HG02981 (cell line): ENCODE data around the gene MINAR1.
"Not testable (repeated sequence)": the region's sequence is repeated elsewhere in the genome, so short reads cannot be mapped to it uniquely, and the experiment has no call there.

Source experiments
- ATAC-seq: cut with Tn5 transposase; IDR thresholded peaks from one replicate; pipeline ENCODE4 v1.9.1; 2021; ENCODE audit warnings: mild to moderate bottlenecking, moderate library complexity; ENCODE audit not compliant: unreplicated experiment

MINAR1 gene

GRCh38 chr15:79431636-79432344 lies at the start of gene MINAR1:
Gene MINAR1 (plus strand): TSS chr15:79432336. CDS start chr15:79456148, 23,812 bp downstream.
- ATAC-seq = no peak

GRCh38 chr15:79394231-79394630 lies 37.9 kb upstream of the MINAR1 start:
- ATAC-seq = no peak

GRCh38 chr15:79396850-79397249 lies 35.3 kb upstream of the MINAR1 start:
- no peak for ATAC-seq

GRCh38 chr15:79397269-79397910 lies 34.7 kb upstream of the MINAR1 start:
- no peak for ATAC-seq

- no peak for ATAC-seq
These were observed 32.5 kb upstream of the MINAR1 start for GRCh38 chr15:79399606-79400005.

- ATAC-seq = no peak
These were observed 31.5 kb upstream of the MINAR1 start for GRCh38 chr15:79400650-79401049.

- ATAC-seq = no peak
These were observed 30.8 kb upstream of the MINAR1 start for GRCh38 chr15:79401301-79401700.

- ATAC-seq = no peak
These were observed 30.0 kb upstream of the MINAR1 start for GRCh38 chr15:79402136-79402535.

GRCh38 chr15:79403501-79403900 lies 28.6 kb upstream of the MINAR1 start:
- no peak for ATAC-seq

- no peak for ATAC-seq
These were observed 25.9 kb upstream of the MINAR1 start for GRCh38 chr15:79406210-79406609.

GRCh38 chr15:79408041-79408440 lies 24.1 kb upstream of the MINAR1 start:
- no peak for ATAC-seq

GRCh38 chr15:79410237-79410636 lies 21.9 kb upstream of the MINAR1 start:
- ATAC-seq = no peak

- no peak for ATAC-seq
These were observed 20.1 kb upstream of the MINAR1 start for GRCh38 chr15:79412010-79412409.

GRCh38 chr15:79412429-79412828 lies 19.7 kb upstream of the MINAR1 start:
- no peak for ATAC-seq

- no peak for ATAC-seq
These were observed 15.3 kb upstream of the MINAR1 start for GRCh38 chr15:79416876-79417275.

GRCh38 chr15:79418693-79419279 lies 13.3 kb upstream of the MINAR1 start:
- ATAC-seq = no peak

- no peak for ATAC-seq
These were observed 6.4 kb upstream of the MINAR1 start for GRCh38 chr15:79425591-79426295.

- ATAC-seq = not testable (repeated sequence)
These were observed 5.2 kb upstream of the MINAR1 start for GRCh38 chr15:79426899-79427298.

GRCh38 chr15:79427781-79428598 lies 4.1 kb upstream of the MINAR1 start:
- ATAC-seq = no peak

- no peak for ATAC-seq
These were observed 1.1 kb upstream of the MINAR1 start for GRCh38 chr15:79430901-79431635.
